ENCODE data around the gene PPP3CA.

GRCh38 chr4:101236097-101236496, 111.2 kb downstream of the PPP3CA start:
- TF ChIP-seq ZNF354B (CRISPR knock-in tag; IDR thresholded peaks at IDR 0.05) (no peak), CHD2 (IDR thresholded peaks at IDR 0.05; ENCODE audit: low read depth, low read length) (no peak), ZNF3 (CRISPR knock-in tag; IDR thresholded peaks at IDR 0.05) (no peak), ATF3 (CRISPR knock-in tag; IDR thresholded peaks at IDR 0.05) (no peak), CBFB (CRISPR knock-in tag; IDR thresholded peaks at IDR 0.05) (no peak), CTCF (CRISPR knock-in tag; IDR thresholded peaks at IDR 0.05) (no peak), HMGXB4 (CRISPR knock-in tag; IDR thresholded peaks at IDR 0.05; ENCODE audit: borderline replicate concordance in 1 of 2, low read depth in 1 of 2) (no peak)
- TF ChIP-seq, protein P1, sequence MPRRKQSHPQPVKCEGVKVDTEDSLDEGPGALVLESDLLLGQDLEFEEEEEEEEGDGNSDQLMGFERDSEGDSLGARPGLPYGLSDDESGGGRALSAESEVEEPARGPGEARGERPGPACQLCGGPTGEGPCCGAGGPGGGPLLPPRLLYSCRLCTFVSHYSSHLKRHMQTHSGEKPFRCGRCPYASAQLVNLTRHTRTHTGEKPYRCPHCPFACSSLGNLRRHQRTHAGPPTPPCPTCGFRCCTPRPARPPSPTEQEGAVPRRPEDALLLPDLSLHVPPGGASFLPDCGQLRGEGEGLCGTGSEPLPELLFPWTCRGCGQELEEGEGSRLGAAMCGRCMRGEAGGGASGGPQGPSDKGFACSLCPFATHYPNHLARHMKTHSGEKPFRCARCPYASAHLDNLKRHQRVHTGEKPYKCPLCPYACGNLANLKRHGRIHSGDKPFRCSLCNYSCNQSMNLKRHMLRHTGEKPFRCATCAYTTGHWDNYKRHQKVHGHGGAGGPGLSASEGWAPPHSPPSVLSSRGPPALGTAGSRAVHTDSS (CRISPR knock-in tag; conservative IDR thresholded peaks at IDR 0.05), result no peak
- TF ChIP-seq, protein P2, sequence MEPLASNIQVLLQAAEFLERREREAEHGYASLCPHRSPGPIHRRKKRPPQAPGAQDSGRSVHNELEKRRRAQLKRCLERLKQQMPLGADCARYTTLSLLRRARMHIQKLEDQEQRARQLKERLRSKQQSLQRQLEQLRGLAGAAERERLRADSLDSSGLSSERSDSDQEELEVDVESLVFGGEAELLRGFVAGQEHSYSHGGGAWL (CRISPR knock-in tag; IDR thresholded peaks at IDR 0.05), result no peak
